LoVo (cell line): ENCODE results near the gene DPM1.

ENCODE experiments used
- DNase-seq: peaks from one replicate; pipeline ENCODE4 v3.0.0-alpha.2; 2016; ENCODE audit warnings: low spot score

DPM1 gene

DNA sequence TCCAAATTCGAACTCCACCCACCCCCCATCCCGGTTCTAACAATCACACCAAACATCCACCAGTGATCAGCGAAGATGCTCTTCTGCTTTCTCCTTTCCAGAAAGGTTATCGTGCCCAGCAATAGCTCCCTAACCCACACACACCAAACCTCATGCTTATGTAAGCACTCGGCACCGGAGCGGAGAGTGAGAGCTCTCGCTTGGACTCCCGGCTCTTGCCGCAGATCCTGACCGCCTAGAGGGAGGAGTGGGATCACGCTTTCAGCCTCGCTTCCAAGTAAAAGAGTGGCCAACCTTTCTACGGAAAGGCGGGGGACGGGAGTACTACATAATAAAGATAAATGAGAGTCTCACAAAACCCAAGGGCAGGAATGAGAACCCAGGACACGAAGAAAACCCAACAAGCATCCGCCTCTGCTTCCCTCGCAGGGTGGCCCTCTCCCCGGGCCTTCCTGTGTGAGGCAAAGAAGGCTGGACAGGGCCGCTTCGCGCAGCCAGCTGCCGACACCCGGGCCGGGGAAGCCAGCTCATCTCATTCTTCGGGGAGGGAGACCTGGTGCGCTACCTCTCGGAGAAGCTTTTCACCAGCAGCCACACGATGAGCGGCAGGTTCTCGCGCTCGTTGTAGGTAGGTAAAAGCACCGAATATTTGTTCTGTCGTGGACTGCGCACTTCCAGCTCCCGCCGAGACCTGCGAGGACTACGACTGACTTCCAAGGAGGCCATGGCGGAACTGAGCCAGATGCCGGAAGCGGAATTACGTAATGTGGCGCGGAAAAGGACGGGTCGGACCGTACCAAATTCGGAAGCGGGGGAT lies at the start of gene DPM1:
DPM1 (minus strand) TSS at position 735 of the 817 bp plus-strand sequence; CDS start at position 726, 9 bp downstream.
- DNase-seq, result peak; percentile 91

DNA sequence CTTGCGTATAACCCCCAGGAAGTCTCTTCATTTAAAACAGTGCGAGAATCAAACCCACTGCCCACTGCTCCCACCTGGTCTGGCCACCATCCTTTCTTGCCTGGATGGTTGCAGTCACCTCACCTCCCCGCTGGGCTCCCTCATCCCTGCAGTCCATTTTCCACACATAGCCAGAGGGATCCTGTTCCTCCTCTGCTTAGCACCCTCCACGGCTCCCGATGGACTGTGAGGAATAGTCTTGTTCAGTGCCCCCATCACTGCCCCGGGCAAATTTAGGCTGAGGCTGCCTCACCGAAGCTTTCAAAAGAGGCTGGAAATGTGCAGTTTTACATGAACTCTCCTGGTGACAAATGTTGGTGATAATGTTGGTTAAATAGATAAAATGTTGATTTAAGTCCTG lies 46.9 kb upstream of the DPM1 start:
- no peak for DNase-seq

GRCh38 chr20:51004781-51005180 lies 46.4 kb upstream of the DPM1 start:
- no peak for DNase-seq

GRCh38 chr20:51004305-51004727 lies 46.0 kb upstream of the DPM1 start:
- DNase-seq, result no peak

- DNase-seq, result no peak
Measured at GRCh38 chr20:51003753-51004152, 45.4 kb upstream of the DPM1 start.

DNA sequence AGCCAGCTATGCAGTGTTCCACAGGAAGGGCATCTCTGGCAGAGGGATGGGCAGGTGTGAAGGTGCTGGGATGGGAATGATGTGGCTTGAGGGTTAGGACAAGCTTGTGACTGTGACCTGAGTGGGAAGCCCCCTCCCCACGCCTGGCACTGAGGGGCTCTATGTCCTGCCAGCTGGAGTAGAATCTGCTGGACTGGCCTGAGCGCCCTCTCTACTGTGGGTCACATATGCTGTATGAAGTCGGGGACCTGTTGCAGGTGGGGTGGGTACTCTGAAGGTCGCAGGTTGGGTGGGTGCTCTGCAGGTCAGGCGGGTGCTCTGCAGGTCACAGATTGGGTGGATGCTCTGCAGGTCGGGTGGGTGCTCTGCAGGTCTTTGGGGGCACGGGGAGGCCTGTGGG lies 44.3 kb upstream of the DPM1 start:
- no peak for DNase-seq

DNA sequence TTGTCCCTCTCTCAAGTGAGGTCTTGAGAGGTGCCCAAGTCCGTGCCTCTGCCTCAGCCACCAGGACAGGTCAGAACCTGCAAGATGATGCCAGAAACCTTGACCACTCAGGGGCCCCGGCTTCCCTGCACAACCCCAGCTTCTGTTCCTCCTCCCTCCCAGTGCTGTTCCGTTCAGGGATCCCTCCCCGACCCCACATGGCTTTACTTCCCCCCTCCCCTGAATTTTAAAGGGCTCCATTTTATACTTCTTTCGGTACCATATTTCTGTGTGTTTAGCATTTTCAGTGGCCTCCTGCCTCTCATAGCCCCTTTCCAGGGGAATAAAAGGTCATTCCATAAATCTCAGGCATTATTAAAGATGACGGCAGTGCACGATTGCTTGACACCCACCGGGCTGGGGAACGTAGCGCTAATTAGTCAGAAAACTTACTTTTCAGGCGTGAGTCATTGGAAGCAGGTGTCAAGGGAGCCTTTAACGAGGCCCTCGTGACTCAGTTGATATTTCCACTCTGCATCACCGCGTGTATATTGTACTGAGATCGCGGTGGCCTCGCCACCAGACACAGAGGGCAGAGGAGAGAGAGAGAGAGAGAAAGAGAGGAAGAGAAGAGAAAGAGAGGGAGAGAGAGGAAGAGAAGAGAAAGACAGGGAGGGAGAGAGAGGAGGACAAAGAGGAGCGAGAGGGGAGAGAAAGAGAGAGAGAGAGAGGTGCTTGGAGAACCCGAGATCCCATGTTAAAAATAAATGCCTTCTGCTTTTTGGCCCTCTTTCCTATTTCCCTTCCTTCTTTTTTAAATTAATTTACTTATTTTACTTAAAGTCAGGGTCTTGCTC lies 43.3 kb upstream of the DPM1 start:
- no peak for DNase-seq

DNA sequence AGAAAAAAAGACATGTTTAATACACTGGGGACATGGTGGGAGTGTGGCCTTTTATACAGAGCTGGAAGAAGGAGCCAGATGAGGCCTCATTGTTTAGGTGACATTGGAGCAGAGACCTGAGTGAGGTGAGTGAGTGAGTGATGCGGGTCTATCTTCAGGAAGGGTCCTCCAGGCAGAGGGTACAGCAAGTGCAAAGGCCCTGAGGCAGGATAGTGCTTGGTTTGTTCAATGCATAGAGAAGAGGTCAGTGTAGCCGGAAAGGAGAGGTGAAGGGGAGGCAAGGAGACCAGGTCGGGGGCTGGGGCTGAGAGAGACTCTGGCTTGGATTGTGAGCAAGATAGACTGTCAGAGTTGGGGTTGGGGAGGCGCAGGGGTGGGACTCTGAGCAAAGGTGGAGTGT lies 41.0 kb upstream of the DPM1 start:
- no peak for DNase-seq

GRCh38 chr20:50996901-50997865 lies 38.9 kb upstream of the DPM1 start:
- no peak for DNase-seq

DNA sequence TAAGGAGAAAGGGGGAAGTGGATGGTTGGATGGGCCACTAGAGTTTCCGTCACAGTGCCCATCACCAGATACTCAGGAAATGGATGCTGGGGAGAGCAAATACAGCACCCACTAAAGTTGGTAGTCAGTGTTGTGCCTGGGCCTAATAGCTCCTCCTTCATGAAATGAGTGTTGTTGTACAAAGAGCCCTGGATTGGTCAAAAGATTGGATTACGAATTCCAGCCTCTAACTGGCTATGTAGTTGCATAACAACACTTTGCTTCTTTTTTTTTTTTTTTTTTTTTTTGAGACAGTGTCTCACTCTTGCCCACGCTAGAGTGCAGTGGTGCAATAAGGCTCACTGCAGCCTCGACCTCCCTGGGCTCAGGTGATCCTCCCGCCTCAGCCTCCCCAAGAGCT lies 37.2 kb upstream of the DPM1 start:
- no peak for DNase-seq

- DNase-seq, result no peak
Measured at GRCh38 chr20:50993876-50994275, 35.5 kb upstream of the DPM1 start.

GRCh38 chr20:50992733-50993457 lies 34.6 kb upstream of the DPM1 start:
- DNase-seq, result peak; percentile 12

DNA sequence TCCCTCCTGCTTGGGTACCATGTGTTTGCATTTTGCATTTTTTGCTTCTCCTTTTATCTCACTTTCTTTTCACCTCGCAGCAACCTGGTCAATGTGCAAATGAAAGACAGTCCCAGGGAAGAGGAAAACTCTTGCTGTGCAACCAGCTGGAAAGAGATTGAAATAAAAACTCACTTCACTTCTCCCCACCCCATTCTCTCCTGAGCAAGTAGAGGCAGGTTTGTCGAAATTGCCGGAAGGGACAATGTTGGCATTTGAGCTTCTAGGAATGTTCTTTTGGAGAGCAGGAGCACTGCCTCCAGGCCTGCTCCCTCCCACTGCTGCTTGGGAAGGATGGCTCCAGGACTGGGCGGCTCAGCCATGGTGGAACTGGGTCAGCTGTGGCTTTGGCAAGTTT lies 34.0 kb upstream of the DPM1 start:
- no peak for DNase-seq

- DNase-seq, result no peak
Measured at GRCh38 chr20:50991076-50991475, 32.7 kb upstream of the DPM1 start.

DNA sequence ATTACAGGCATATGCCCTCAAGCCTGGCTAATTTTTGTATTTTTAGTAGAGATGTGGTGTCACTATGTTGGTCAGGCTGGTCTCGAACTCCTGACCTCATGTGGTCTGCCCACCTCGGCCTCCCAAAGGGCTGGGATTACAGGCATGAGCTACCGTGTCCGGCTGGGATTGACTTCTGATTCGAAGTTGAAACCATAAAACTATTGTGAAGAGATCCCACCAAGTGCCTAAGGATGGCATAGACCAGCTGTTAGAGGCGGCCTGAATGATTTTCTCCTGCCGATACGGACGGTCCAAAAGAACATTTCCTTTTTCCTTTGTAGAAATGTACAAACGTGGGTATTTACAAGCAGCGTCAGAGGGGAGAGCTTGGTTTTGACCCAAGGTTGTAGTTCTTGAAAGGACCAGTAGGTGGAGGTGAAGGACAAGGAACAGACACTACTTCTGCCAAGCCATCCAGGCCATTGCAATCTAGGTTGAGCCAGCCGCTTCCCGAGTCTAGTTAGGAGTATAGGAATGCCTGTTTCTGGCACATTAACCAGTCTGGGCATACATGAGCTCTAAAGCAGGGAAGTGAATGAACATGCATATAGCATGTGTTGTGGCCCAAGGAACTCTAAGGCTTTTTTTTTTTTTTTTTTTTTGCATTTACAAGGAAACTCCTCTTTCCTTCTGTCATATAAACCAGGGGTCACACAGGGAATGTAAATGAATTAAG lies 29.3 kb upstream of the DPM1 start:
- peak; percentile 80 for DNase-seq

- no peak for DNase-seq
Measured at GRCh38 chr20:50983321-50983720, 25.0 kb upstream of the DPM1 start.

- peak; percentile 41 for DNase-seq
Measured at GRCh38 chr20:50982363-50982762, 24.0 kb upstream of the DPM1 start.

- no peak for DNase-seq
Measured at GRCh38 chr20:50981714-50982048, 23.3 kb upstream of the DPM1 start.

GRCh38 chr20:50980851-50981713 lies 22.8 kb upstream of the DPM1 start:
- DNase-seq, result peak; percentile 56
